Measurements from ENCODE around the gene FBXO30.

The FBXO30 gene

DNA sequence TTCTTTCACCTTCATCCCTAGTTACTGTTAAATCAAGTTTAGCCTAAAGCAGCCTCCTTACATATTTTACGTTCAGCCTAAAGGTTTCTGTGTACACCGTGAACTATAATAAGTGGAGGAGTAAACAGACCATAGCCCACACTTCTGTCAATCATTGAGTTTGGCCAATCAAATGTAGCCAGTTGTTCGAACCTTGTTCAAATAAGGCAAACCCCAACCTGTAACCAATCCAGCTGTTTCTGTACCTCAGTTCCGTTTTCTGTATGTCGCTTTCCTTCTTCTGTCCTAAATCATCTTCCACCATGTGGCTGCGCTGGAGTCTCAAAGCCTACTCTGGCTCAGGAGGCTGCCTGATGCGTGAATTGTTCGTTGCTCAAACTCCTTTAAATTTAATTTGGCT lies 1.8 kb upstream of the FBXO30 start:
- DNase-seq (ENCODE audit: low read depth), result no peak

GRCh38 chr6:145815309-145816274 lies 997 bp upstream of the FBXO30 start:
- no peak for DNase-seq (ENCODE audit: low read depth)

GRCh38 chr6:145814035-145814500 lies 527 bp downstream of the FBXO30 start:
- no peak for DNase-seq (ENCODE audit: low read depth)

DNA sequence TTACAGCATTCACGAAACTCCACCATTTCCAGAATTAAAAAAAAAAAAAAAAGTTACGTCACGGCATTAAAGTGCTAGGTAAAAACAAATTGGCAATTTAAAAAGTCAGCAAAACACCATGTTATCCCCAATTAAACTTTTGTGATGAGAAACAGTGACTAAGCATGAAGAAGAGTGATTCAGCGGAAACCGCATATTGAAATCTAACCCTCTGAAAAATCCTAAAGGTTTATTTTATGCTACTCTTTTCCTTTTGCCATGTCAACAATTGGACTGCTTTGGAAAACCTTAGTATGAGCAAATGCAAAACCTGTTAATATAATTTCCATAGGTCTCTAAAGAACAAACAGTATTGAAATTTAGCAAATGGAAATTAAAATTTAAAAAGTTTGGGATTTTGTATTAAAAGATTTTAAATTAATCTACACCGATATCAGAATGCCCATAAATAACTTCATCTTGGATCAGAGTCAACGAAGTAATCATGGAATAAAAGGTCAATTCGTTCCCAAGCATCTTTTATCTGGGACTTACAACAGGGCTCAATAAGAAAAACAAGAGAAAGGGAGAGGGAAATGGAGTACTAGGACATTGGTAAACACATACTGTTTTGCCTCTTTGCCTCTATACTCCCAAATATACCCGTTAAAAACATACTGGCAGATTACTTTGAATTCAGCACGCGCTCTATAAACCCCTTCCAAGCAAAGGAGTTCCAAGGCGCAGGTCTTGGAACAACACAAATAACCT lies 1.1 kb downstream of the FBXO30 start:
- DNase-seq (ENCODE audit: low read depth), result no peak

GRCh38 chr6:145811741-145812140 lies 2.9 kb downstream of the FBXO30 start:
- no peak for DNase-seq (ENCODE audit: low read depth)

DNA sequence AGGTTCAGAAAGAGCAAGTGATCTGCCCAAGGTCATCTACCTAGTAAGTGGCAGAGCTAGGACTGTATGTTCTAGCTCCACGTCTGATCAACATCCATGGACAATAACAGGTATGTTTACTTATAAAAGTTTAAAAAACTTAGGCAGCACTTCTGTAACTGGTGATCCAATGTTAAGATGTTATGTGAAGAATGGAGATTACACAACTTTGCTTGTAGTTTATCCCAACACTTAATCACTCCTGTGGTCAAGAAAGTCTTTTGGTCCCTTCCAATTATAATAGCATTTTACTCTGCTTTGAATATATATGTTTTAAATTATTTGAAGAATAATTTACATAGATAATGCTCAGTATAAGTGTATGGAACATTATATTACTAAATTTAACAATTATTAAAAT lies 4.8 kb downstream of the FBXO30 start:
- no peak for DNase-seq (ENCODE audit: low read depth)

GRCh38 chr6:145809211-145809610 lies 5.4 kb downstream of the FBXO30 start:
- DNase-seq (ENCODE audit: low read depth), result no peak

DNA sequence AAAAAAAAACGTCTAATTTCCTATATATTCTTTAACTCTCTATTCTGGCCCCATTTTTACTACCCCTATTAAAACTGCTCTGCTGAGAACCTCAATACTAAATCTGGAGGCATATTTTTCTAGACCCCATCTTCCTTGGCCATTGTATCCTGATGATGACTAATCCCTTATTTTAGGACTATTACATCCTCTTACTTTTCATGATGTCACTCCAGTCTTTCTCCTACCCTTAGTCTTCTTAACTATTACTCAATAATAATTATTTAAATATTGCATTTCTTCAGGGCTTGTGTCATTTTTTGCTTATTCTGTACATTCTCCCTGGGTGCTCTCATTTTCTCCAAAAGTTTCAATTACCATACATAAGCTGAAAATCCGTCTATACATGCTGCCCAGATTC lies 6.4 kb downstream of the FBXO30 start:
- no peak for DNase-seq (ENCODE audit: low read depth)

- no peak for DNase-seq (ENCODE audit: low read depth)
These were observed 12.5 kb downstream of the FBXO30 start for GRCh38 chr6:145802141-145802540.

DNA sequence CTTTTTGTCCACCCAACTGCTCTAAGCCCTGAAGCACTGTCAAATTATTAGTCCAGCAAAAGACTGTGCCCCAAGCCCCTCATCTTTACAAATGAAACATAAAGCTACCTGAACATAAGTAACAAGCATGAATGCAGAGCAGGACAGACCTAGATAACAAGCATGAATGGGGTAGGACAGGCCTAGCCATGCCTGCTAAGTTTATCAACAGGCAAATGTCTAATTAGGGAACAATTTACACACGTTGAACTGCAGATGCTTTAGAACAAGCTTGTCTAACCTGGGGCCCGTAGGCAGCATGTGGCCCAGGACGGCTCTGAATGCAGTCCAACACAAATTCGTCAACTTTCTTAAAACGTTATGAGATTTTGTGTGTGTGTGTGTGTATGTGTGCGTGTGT lies 13.6 kb downstream of the FBXO30 start:
- DNase-seq (ENCODE audit: low read depth), result no peak

- DNase-seq (ENCODE audit: low read depth), result no peak
These were observed 16.1 kb downstream of the FBXO30 start for GRCh38 chr6:145798530-145798929.

- no peak for DNase-seq (ENCODE audit: low read depth)
These were observed 25.2 kb downstream of the FBXO30 start for GRCh38 chr6:145789443-145789842.

DNA sequence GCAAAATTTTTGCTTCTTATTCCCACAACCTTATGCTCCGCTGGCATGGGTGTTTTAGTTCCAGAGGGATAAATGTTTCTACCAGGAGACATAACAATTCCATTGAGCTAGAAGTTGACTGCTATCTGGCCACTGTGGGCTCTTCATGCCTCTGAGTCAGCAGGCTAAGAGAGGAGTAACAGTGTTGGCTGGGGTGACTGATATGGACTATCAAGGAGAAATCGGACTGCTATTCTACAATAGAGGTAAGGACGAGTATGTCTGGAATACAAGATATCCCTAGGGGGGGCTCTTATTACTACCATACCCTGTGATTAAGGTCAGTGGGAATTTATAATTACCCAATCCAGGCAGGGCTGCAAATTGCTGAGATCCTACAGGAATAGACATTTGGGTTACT lies 26.9 kb downstream of the FBXO30 start:
- no peak for DNase-seq (ENCODE audit: low read depth)

DNA sequence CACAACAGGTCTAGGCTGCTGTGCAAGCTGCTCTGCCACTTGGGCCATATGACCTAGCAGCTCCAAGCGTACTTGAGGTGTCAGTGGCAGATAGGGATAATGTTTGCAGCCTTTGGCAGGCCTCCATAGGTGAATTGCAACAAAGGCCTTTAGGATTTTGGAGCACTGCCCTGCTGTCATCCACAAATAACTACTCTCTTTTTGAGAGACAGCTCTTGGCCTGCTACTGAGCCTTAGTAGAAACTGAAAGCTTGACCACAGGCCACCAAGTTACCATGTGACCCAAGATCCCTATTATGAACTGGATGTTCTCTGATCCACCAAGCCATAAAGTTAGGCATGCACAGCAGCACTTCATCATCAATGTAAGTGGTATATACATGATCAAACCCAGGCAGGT lies 29.9 kb downstream of the FBXO30 start:
- DNase-seq (ENCODE audit: low read depth), result no peak

- DNase-seq (ENCODE audit: low read depth), result no peak
These were observed 30.8 kb downstream of the FBXO30 start for GRCh38 chr6:145783796-145784195.

DNA sequence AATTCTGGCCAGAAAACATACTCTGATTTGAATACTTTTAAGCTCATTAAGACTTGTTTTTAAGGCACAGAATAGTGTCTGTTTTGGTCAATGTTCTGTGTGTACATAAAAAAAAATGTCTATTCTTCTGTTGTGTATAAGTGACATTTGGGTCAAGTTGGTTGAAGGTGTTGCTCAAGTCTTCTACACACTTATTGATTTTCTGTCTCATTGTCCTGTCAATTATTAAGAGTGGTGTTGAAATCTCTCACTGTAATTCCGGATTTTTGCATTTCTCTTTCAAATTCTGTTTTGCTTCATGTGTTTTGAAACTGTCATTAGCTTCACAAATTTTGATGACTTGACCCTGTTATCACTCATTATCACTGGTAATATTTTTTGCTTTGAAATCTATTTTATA lies 41.7 kb downstream of the FBXO30 start:
- DNase-seq (ENCODE audit: low read depth), result no peak

DNA sequence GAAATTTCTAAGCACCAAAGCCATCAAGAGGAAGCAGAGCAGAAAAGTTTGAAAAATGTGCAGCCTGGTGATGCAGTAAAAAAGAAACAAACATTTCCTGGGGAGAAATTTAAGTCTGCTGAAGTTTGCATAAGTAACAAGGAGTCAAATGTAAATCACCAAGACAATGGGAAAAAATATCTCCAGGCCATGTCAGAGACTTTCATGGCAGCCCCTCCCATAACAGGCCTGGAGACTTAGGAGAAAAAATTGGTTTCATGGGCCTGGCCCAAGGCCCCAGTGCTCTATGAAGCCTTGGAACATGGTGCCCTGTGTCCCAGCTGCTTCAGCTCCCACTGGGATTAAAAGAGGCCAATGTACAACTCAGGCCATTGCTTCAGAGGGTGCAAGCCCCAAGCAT lies 49.1 kb downstream of the FBXO30 start:
- no peak for DNase-seq (ENCODE audit: low read depth)

- no peak for DNase-seq (ENCODE audit: low read depth)
These were observed 50.9 kb downstream of the FBXO30 start for GRCh38 chr6:145763742-145764141.

- no peak for DNase-seq (ENCODE audit: low read depth)
These were observed 53.0 kb downstream of the FBXO30 start for GRCh38 chr6:145761584-145761983.

DNA sequence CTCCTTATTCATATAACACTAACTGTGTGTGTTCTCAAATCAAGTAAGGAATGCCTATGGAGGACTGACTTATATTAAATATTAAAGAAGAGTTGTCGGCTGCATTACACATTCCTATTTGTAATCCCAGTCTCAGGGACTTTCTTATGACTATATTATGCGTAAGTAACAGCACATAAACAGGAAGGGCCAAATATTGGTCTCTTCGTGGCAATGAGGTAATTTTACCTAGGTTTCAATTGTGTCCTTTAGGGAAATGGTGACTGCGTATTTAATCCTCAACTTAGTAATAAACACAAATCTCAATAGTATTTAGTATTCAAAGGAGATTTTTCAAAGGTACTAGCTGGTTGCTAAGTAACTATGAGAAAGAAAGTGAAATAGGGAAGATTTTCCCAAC lies 56.5 kb downstream of the FBXO30 start:
- no peak for DNase-seq (ENCODE audit: low read depth)

- DNase-seq (ENCODE audit: low read depth), result peak; percentile 66
These were observed 58.4 kb downstream of the FBXO30 start for GRCh38 chr6:145756170-145756662.

GRCh38 chr6:145755682-145756081 lies 58.9 kb downstream of the FBXO30 start:
- DNase-seq (ENCODE audit: low read depth), result no peak

DNA sequence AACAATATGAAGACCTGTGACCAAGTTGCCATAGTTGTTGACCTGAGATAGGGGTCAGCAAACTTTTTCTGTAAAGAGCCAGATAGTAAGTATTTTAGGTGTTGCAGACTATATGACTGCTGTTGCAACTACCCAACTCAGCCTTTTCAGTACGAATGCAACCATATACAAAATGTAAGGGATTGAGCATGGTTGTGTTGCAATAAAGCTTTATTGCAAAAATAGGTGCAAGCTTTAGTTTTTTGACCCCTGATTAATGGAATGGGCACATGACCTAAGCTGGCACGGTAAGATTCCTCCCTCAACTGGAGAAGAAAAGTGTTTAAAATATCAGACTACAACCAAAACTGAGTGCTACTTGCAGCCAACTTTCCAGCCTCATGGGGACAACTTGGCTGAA lies 62.0 kb downstream of the FBXO30 start:
- no peak for DNase-seq (ENCODE audit: low read depth)
